ENCODE results near the gene NID1. TPM values are rescaled to one million over a fixed set of nuclear protein-coding genes. Genes with fewer than 3 reads are reported as not detected.
A peak's percentile ranks its signal among the peaks of the same experiment; 100 is the strongest.

The NID1 gene
- total and polyA plus RNA-seq, 9 of the 15 experiments (the other 6 are each of a cell fraction or from before 2014, with no cell fraction given) = 0.22 TPM; not detected in 8

GRCh38 chr1:236082526-236082925, 17.6 kb upstream of the NID1 start:
- intact Hi-C loops (cut with micrococcal nuclease) = no loop called here
- 0% methylated on average over 4 of the region's 4 CpGs for WGBS (ENCODE audit: insufficient coverage, low coverage, missing lambda C conversion rate)
- CTCF ChIA-PET (ENCODE audit: low intra/inter-chr PET ratio) = no interaction called here

GRCh38 chr1:236081546-236082227, 16.8 kb upstream of the NID1 start:
- TF ChIP-seq SRSF9 (IDR thresholded peaks at IDR 0.05; ENCODE audit: borderline replicate concordance, low read depth, low read length) = no peak
- no peak overlapping the region for H3K4me3 ChIP-seq
- intact Hi-C loops (cut with micrococcal nuclease) (no loop called here), in situ Hi-C loops (cut with MboI) (no loop called here)
- no peaks in the 10 kb centered on the region for H4K20me1 ChIP-seq (replicated peaks; ENCODE audit: control insufficient read depth, insufficient read depth, low read length)
- peaks cover 19 to 44% of the 10 kb centered on the region in 2 experiments; a peak in 4 of 5 replicates for H3K27me3 ChIP-seq (ENCODE audit: control insufficient read depth in 2 of 2, insufficient read depth in 2 of 2, low read length in 2 of 2)
- no peaks in the 10 kb centered on the region for H3K9me1 ChIP-seq (ENCODE audit: control insufficient read depth, insufficient read depth, low read length)
- ATAC-seq (peak; percentile 57), DNase-seq (ENCODE audit: extremely low read depth in 1 of 4, low spot score in 3 of 4) (no peak), FAIRE-seq (no peak)
- no peaks in the 10 kb centered on the region for H3K4me1 ChIP-seq (replicated peaks in 1 of 2; ENCODE audit: control insufficient read depth in 2 of 2, insufficient read depth in 2 of 2, low read length in 2 of 2)
- H3K36me3 ChIP-seq (ENCODE audit: control insufficient read depth, insufficient read depth, low read length) = no peaks in the 10 kb centered on the region
- no TSS peak for BruUV-seq (replicated peaks)
- ChIA-PET CTCF (ENCODE audit: low intra/inter-chr PET ratio) (interaction anchor here (0.6 kb wide), 2 partner anchors 34 to 527 kb away, joined by 3 read pairs; no protein-coding TSS in a partner anchor), POLR2A (interaction anchor here (0.5 kb wide), 1 partner anchor 32 kb away, joined by 3 read pairs; no protein-coding TSS in a partner anchor)
- H3K27ac ChIP-seq (ENCODE audit: extremely low read depth, low read depth, low read length) = no peak overlapping the region
- 1% methylated on average over 10 of the region's 10 CpGs for WGBS (ENCODE audit: insufficient coverage, low coverage, missing lambda C conversion rate)
- H2AFZ ChIP-seq (ENCODE audit: low read depth, low read length) = no peak overlapping the region
- no peak overlapping the region for H3K4me2 ChIP-seq (ENCODE audit: insufficient read depth, low read length)
- H3K79me2 ChIP-seq (ENCODE audit: control insufficient read depth, insufficient read depth, low read length) = no peaks in the 10 kb centered on the region
- H3K9ac ChIP-seq (ENCODE audit: insufficient read depth in 1 of 2, low read depth in 2 of 2, low read length in 2 of 2) = no peak overlapping the region
- H3K9me3 ChIP-seq (replicated peaks; ENCODE audit: control insufficient read depth, insufficient read depth, low read depth, low read length) = no peaks in the 10 kb centered on the region

More at GRCh38 chr1:236082526-236082925, 17.6 kb upstream of the NID1 start:
- H3K9me3 ChIP-seq (replicated peaks; ENCODE audit: control insufficient read depth, insufficient read depth, low read depth, low read length) = no peaks in the 10 kb centered on the region
- no peak overlapping the region for H3K27ac ChIP-seq (ENCODE audit: extremely low read depth, low read depth, low read length)
- H3K4me1 ChIP-seq (replicated peaks in 1 of 2; ENCODE audit: control insufficient read depth in 2 of 2, insufficient read depth in 2 of 2, low read length in 2 of 2) = no peaks in the 10 kb centered on the region
- POLR2A ChIA-PET = no interaction called here
- no peak overlapping the region for H3K9ac ChIP-seq (ENCODE audit: insufficient read depth in 1 of 2, low read depth in 2 of 2, low read length in 2 of 2)
- peaks cover 19 to 44% of the 10 kb centered on the region in 2 experiments; a peak in 4 of 5 replicates for H3K27me3 ChIP-seq (ENCODE audit: control insufficient read depth in 2 of 2, insufficient read depth in 2 of 2, low read length in 2 of 2)
- DNase-seq (ENCODE audit: extremely low read depth in 1 of 4, low spot score in 3 of 4) = no peak
- no peak for FAIRE-seq
- no peaks in the 10 kb centered on the region for H3K79me2 ChIP-seq (ENCODE audit: control insufficient read depth, insufficient read depth, low read length)
- no TSS peak for BruUV-seq (replicated peaks)
- TF ChIP-seq L3MBTL2 (IDR thresholded peaks at IDR 0.05) (no peak), CEBPB (tag; IDR thresholded peaks at IDR 0.05) (0 out of 2 replicates have a peak, but pooled peaks have one; percentile 25)
- no peaks in the 10 kb centered on the region for H3K36me3 ChIP-seq (ENCODE audit: control insufficient read depth, insufficient read depth, low read length)
- no peak overlapping the region for H3K4me3 ChIP-seq
- H2AFZ ChIP-seq (ENCODE audit: low read depth, low read length) = no peak overlapping the region
- ATAC-seq = no peak
- no peaks in the 10 kb centered on the region for H4K20me1 ChIP-seq (replicated peaks; ENCODE audit: control insufficient read depth, insufficient read depth, low read length)
- in situ Hi-C loops (cut with MboI) = no loop called here
- no peak overlapping the region for H3K4me2 ChIP-seq (ENCODE audit: insufficient read depth, low read length)
- H3K9me1 ChIP-seq (ENCODE audit: control insufficient read depth, insufficient read depth, low read length) = no peaks in the 10 kb centered on the region

Data from K562 (cell line).